GM19240 (cell line): Measurements from ENCODE around the gene CACNA1C.

Experiments used
- DNase-seq: peaks from one replicate; pipeline ENCODE4 v3.0.0; 2011; ENCODE audit warnings: low spot score; ENCODE audit not compliant: insufficient read length

The CACNA1C gene

DNA sequence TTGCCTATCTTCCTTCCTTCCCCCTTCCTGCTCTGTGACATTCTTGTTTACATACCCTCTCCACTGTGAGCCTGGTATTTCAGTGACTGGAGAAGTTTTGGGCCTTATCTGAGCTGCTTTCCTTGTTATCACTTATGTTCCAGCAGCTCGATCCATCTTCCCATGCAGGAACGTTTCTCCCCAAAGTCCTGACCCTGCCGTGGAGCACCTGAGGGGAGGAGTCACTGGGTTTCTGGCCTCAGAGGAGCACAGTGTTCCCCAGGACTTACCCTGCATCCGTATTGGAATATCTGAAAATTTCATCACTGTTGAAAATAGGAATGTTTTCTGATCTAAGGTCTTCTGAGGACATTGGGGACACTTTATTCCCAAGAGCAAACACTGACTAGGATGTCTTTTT is 141.8 kb downstream of the CACNA1C start:
- no peak for DNase-seq

DNA sequence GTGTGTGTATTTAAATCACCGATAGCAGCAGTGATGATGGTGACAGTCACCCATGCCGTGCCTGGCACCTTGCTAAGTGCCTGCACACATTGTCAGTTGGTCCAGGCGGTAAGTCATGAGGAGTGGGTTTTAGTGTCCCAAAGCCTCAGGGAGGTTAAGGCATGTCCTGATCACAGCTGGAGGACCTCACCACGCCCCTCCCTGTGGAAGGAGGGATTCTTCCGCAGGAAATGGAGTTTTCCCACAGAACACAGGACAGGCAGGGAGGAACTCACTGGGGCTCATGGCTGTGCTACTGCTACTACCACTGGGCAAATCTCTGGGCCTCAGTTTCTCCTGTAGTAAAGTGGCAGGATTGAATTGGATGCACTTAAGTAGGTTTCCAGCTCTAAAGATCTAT is 142.3 kb downstream of the CACNA1C start:
- DNase-seq = no peak

DNA sequence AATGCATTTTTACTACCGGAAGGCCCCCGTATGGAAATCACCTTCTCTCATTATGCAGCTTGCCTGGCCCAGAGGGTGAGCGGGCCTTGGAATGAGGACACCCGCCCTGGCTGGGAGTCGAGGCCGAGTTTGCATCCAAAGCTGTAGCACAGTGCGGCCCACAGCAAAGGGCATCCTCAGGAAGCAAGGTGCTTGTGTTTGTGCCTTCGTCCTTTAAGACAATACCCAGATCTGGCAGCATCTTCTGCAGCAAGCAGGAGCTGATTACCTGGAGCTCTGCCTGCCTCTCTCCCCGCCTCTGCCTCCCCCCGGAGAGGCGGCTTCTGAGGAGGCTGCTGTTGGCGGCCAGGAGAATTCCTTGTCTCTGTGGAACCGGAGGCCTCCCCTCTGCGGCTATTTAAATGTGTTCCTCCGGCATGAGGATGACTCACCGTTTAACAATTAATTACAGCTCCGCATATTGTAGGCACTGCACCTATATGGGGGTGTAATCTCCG is 145.3 kb downstream of the CACNA1C start:
- DNase-seq = no peak

DNA sequence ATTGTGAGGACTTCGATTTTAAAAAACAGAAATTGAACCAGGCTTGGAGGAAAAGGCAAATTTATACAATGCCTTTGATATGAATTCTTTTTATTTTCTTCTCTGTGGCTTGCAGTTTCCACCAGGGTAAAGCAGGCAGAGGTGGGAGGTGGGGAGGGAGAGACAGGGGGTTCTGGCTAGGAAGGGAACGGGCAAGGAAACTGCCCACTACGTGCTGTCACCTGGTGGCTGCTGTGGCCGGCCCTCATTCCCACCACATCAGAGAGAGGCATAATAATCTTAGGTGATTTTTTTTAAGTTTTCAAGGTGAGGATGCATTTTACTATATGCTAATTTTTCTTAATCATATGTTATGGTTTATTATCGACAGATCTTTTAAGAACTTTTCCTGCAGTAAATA is 145.8 kb downstream of the CACNA1C start:
- no peak for DNase-seq

DNA sequence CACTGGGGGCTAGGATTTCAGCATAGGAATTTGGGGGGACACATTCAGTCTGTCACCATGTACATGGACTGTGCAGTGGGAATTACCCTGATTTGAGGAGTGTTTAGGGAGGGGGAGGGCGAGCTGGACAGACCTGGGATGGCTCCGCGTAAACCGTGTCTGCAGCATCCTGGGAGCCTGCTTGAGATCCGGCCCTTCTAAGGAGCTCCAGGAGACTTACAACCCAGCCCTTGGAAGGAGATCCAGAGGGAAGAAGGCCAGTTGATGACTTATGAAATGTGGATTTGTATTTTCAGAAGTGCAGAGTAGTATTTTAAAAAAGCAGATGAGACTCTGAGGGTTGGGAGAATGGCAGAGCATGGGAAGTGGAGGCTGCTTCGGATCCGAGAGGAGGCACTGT is 153.2 kb downstream of the CACNA1C start:
- no peak for DNase-seq

DNA sequence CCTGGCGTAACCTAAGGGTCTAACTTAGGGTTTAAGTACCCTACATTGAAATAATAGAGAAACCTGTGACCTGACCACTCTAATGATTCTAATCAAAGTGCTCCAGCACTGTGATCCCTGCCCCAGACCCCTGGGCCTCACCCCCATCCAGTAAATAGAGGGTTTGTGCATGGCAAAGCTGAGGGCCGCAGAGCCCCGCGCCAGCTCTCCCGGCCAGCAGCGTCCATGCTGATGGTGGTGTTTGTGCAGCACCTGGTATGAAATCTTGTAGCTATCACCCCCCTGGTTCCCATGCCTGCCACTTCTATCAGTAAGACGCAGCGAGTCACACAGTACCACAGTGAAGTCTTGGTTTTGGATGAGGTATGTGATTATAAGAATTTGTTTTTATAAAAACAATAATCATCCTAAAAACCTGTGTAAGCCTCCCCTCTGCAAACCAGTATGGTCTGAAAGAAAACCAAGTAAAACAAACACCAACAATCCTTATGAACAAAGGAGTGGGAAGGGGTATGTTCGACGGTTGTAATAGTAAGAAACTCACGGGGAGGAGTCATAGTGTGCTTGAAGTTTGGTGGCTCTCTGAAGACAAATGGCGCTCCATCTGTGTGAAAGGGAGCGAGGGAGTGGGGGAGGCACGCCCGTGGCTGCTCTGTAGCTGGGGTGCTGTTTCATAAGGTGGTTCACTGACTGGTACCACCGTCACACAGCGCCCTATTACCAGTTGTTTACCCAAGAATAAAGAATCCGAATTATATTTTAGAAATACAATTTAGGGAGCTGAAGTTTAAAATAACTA is 156.2 kb downstream of the CACNA1C start:
- no peak for DNase-seq

DNA sequence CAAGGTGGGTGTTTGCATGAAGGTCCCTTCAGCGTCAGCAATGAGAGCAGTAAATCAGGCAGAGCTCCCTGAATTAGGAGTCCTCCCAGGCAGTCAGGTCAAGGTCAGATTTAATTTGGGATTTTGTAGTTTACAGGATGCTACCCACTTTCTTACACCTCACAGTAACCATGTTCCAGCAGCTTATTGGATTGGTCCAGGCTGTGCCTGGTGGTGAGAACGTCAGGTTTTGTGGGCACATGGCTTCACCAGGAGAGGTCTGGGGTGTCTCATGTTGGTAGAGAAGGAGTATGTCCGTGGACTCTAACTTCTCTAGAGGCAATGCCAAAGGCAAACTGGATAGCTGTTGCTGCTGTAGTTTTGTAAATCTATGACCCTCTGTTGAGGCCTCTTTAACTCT is 158.3 kb downstream of the CACNA1C start:
- DNase-seq = no peak

DNA sequence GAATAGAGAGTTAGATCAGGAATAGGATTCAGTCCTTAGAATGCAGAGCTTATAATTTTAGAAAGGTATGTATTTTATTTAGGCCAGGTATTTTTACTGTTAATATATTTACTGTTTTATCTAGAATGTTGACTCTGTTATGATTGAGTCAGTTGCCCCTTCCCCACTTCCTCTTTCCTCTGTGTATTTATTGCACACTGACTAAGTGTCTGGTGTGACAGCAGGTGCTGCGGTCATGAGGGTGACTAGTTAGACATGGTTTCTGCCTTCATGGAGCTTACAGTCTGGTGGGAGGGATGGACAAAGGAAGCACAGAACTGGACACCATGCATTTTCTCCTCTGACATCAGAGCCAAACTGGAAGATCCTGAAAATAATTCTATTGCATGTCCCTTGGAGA is 159.8 kb downstream of the CACNA1C start:
- no peak for DNase-seq

DNA sequence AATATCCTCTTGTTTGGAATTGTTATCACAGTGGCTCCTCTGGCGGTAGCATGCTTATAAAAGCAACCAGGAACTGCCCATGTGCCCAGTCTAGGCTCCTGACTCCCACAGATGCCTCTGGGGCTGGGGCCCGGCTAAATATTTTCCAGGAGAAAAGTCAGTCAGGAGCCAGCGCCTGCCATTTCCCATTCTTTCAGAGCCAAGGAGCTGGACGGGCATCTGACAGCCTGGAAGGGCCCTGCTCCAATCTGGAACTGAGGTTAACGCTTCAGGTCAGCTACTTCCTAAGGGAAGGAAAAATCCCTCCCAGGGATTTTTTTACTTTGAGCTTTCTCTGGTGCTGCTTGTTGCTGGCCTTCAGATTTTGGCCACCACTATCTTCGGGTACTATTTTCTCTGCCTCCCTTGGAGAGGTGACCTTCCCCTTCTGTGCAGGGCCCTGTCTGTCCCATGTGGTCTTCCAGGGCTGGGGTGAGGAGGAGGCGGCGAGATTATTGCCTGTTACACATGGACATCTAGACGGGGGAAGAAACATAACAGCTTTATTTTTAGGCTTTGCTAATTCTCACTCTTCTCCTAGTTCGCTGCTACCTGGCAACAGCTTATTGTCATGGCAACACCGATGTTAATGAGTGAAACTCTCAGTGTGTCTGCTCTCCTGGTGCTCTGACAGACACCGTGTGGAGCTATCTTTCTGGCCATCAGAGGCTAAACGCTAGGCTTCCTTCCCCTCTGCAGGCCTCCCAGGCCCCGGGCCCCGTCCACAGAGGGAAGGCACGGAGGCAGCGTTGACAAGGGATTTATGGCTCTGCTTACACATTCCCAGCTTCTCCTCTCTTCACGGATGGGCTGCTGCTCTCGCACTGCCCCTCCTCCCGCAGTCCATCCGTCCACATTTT is 160.4 kb downstream of the CACNA1C start:
- no peak for DNase-seq

DNA sequence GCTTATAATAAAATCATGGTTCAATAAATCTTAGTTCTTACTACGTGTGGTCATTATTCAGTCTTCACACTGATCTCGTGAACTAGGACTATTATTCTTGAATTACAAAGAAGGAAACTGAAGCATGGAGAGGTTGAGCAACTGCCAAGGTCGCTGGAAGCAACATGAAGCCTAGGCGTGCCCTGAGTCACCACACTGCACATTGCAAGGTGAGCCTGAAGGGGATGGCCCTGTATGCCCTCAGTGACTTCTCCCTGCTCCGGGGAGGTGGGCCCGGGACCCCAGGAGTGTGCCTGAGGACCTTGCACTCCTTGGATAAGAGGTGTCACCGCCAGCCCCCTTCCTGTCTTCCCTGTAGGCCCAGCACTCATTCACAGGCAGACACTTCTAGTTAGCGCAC is 161.6 kb downstream of the CACNA1C start:
- no peak for DNase-seq

DNA sequence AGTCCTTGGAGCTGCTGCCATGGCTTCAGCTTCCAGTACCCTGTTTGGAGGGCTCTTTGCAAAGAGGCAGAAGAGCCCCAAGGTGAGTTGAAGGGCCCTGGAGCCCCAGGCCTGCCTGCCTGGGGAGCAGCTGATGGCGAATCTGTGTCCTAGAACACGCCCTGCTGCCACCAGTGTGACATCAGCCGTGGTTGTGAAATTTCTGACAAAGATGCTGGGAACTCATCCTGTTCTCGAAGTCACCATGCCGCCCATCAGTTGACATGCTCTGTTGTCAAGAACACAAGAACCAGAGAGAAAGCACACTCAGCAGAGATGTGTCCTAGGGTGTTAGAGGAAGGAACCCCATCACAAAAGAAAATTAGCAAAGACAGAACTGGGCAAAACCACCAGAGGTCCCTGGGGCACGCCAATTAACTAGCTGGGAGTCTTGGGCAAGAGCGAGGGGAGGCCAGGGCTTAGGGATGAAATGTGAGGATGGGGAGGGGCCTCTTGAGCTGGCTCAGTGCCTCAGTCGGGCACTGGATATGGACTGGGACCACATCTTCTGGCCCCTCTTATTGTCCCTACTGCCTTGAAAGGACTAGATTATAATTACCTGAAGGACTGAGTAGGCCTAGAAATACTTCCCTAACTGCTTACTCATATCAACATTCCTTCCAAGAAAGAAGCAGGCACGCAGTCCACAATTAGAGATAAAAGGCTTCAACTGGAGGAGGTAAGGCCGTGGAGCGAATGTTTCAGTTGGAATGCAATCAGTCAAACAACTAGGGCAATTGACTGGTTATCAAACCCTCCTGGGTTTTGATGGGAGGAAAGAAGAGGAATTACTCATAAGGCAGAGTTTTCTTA is 163.1 kb downstream of the CACNA1C start:
- no peak for DNase-seq

DNA sequence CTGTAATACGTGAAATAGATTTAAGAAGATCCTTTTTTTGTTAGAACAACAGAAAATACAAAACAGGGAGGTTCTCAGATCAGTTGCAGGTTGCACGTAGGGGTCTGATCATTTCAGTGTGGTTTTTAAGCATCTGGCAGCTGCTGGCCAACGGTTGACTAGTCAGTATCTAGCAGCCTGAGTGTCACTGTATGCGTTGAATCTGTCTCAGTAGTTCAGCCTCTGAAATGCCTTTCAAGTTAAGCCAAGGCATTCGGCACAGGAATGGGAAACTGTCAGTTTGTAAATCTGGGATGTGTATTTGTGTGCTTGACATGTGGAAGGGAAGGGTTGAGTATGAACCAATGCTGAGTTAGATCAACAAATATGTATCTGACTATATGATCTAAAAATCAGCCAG is 165.9 kb downstream of the CACNA1C start:
- DNase-seq = no peak

DNA sequence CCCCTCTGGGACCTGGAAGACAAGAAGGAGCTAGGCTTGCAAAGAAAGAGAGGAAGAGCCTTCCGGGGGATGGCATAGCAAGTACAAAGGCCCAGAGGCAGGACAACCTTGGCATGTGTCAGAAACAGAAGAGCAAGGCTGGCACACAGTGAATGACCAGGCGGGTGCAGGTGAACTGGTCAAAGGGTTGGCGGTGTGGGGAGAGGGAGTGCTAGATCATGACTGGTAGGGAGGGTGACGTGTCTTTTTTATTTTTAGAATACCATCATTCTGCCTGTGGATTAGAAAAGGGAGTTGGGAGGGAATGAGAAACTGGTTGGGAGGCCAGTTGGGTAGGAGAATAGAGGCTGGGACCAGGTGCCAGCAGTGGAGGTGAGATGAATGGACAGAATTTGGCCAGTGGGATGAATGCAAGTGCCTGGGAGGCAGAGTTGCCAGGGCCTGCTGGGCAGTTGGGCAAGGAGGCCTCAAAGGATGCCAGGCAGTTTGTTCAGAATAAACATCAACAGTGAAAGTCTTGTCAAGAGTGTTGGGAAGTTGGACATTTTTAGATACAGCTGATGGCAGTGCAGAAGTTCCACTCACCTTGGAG is 168.3 kb downstream of the CACNA1C start:
- no peak for DNase-seq

DNA sequence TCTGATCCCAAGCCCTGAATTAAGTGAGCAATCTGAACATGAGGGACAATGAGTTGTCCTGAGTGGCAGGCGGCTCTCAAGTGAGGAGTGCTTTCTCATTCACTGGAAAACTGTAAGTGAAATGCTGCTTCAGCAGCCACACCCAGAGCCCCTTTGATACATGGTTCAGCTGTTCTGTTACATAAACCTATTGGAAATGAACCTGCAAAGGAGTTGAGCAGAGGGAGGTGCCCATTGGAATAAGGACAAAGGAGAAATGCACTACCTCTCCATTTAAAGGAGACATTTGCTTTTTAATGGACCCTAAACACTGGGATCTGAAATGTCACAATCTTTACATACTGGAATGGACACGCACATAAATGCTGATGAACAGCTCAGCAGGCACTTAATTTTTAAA is 169.9 kb downstream of the CACNA1C start:
- no peak for DNase-seq

DNA sequence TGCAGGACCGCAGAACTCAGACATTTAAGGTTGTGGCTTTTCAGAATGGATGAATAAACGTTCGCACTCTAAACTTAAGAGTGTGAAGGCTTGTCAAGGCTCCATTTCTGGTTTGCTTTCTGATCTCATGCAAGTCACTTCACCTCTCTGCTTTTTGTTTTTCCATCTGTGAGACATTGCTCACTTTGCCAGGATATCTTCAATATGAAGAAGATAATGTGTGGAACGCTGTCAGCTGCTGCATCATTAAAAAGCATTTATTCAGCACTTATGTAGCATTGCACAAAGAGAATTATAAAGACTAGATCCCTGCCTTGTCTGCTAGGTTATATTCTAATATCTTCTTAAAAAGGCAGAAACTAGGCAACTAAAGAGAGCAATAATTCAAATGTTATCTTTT is 172.2 kb downstream of the CACNA1C start:
- no peak for DNase-seq

DNA sequence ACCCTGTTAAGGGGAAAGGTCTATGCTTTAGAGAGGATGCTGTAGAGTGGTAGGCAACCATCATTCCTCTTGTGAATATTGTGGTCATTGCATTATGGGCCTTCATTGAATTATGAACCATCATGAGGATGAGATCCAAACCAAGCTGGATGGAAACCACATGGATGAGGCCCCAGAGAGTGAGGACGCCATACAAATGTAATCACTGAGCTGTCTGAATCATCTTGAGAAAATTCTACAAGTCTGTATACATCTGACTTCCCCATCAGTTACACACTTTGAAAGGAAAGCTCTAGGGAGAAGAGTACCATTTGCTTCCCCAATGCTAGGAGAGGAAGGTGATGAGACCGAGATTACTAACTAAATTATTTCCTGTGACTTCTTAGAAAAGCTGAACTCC is 172.9 kb downstream of the CACNA1C start:
- no peak for DNase-seq

DNA sequence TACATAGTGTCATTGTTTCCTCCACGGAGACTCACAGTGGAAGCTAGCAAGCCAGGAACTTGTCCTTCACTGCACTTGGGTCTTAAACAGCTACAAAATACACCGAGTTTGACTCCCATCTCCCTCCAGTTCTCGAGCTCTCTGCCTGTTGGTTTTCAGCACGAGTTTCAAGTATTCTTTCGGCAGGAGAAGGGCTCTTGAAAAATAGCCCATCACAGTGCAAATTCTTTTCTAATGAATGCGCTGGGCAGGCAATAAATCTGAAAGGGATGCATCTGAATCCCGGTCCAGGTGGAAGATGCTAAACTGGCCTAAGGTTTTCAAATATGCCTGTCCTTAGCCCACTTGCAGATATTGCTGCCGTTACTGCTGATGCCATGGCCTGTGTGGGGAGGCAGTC is 173.9 kb downstream of the CACNA1C start:
- DNase-seq = no peak

DNA sequence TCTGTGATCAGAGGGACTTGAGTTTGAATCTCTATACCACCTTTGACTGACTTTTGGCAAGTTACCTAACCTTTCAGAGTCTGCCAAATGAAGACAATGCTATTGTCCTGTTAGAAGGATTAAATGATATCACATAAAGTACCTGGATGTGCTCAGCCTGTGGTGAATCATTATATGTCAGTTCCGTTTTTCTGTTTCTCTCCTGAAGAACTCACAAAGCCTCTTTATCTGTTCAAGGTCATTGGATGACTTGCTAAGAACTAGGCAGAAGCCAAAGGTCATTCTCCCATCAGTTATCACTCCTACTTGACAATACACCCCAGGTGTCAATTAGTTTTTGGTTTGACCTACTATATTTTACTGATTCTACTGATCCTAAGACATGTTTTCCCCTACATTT is 174.6 kb downstream of the CACNA1C start:
- no peak for DNase-seq

DNA sequence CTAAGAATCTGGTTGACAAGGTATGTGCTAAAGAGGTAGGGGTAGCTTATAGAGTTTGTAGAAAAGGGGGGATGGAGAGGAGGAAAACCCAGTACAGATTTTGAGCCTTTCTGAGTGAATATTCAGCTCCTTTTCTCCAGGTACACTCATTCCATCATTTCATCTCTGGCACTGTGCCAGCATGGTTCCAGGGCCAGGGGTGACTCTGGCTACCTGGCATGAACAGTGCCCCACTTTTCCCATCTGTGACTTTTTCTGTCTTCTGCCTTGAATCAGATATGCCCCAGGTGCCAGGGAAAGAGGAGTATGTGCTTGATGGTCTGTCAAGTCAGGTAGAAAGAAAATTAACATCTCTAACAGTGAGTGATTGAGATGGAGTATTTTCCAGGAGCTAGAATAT is 175.7 kb downstream of the CACNA1C start:
- DNase-seq = no peak

DNA sequence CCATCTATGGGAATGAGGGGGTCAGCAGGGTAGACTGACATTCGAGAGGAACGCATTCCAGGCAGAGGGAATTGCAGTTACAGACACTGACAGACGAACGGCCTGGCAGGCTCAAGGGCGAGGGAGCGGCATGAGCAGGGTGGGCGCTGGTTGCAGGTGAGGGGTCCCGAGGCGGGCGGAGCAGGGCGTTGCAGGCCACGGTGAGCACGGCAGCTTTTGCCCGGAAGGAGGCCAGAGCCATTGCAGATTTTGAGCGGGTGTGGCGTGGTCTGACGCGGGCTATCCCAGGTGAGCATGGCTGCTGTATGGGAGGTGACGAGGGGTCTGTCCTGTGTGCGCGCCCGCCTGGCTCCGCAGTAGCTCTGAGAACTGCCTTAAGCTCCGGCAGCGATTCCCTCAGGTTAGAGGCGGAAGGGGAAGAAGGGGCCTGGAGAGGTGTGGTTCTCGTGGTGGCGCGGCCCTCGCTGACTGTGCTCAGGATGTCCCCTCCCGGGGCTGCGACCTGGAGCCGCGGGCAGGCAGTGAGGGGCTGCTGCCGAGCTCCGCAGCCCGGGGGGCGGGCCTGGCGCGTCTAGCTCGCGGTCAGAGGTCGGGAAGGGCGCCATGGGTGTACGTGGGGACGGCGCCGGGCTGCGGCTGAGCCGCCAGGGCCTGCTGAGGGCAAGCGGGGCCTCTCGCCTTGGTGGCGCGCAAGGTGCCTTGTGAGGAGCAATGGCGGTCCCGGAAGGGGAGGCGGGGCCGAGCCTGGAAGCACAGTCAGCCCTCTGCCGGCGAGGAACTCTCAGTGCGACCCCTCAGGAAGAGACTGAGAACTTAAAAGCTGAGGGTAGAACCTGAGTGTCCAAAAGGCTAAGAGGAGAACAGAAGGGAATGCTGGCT is 177.1 kb downstream of the CACNA1C start:
- no peak for DNase-seq
